Measurements from ENCODE around the gene TMA7.

DNA sequence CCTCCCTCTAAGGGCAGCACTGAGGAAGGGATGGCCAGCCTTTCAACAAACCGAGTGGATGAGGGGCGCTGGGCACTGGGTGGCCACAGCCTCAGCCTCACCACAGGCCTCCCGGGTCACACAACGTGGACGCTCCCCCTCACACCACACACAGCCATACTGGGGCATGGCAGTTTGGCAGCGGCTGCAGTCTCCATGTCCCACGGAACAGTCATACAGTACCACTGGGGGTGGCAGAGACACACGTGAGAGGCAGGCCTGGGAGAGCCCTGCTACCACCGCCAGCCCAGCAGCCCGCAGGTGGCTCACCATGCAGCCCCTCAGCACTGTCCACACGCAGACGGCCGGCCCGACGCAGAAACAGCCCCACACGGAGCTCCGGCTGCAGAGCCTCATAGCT lies 21.9 kb upstream of the TMA7 start:
- TF ChIP-seq SIN3A (IDR thresholded peaks at IDR 0.05; ENCODE audit: borderline replicate concordance, insufficient read depth, low read length): no peak
- no peak for TF ChIP-seq POLR2AphosphoS5 (IDR thresholded peaks at IDR 0.05; ENCODE audit: low read depth, low read length)
- no peak for TF ChIP-seq TAF1 (IDR thresholded peaks at IDR 0.05; ENCODE audit: borderline replicate concordance, insufficient read depth, low read length)

Measured in PFSK-1 (cell line).